ENCODE results near the gene CD38.

CD38 gene

GRCh38 chr4:15737255-15737654 lies 40.9 kb upstream of the CD38 start:
- no peaks in the 10 kb centered on the region for H3K4me1 ChIP-seq (ENCODE audit: control insufficient read depth, insufficient read depth, low read length)
- ChIA-PET POLR2A (no interaction called here), CTCF (interaction anchor here (0.6 kb wide), 1 partner anchor 115 kb away, joined by 4 read pairs; no protein-coding TSS in a partner anchor)
- no peak for TF ChIP-seq ZFP3 (tag by site-specific recombination; IDR thresholded peaks at IDR 0.05; ENCODE audit: low read depth)
- no peak for TF ChIP-seq PRDM6 (tag by site-specific recombination; IDR thresholded peaks at IDR 0.05)
- TF ChIP-seq ZNF202 (tag by site-specific recombination; IDR thresholded peaks at IDR 0.05; ENCODE audit: borderline replicate concordance), result no peak
- no peak for TF ChIP-seq ZNF639 (tag by site-specific recombination; IDR thresholded peaks at IDR 0.05)
- no peak for TF ChIP-seq ZBTB8A (tag by site-specific recombination; IDR thresholded peaks at IDR 0.05)
- no peak for TF ChIP-seq ZNF548 (tag by site-specific recombination; IDR thresholded peaks at IDR 0.05)
- TF ChIP-seq ZBTB48 (tag by site-specific recombination; IDR thresholded peaks at IDR 0.05), result no peak
- no peak for TF ChIP-seq ZNF776 (tag by site-specific recombination; IDR thresholded peaks at IDR 0.05; ENCODE audit: borderline replicate concordance)
- TF ChIP-seq ZNF2 (tag by site-specific recombination; IDR thresholded peaks at IDR 0.05), result no peak
- TF ChIP-seq ZNF645 (tag by site-specific recombination; IDR thresholded peaks at IDR 0.05), result no peak
- TF ChIP-seq YY1 (tag by site-specific recombination; IDR thresholded peaks at IDR 0.05), result no peak
- no peak for TF ChIP-seq GLIS2 (tag by site-specific recombination; IDR thresholded peaks at IDR 0.05)
- no peak for TF ChIP-seq PRDM4 (tag by site-specific recombination; IDR thresholded peaks at IDR 0.05)
- TF ChIP-seq ZNF292 (tag by site-specific recombination; IDR thresholded peaks at IDR 0.05; ENCODE audit: borderline replicate concordance, low read depth), result no peak
- TF ChIP-seq ZNF610 (tag by site-specific recombination; IDR thresholded peaks at IDR 0.05; ENCODE audit: borderline replicate concordance), result no peak
- H3K27ac ChIP-seq (ENCODE audit: extremely low read depth, low read depth, low read length), result no peak overlapping the region
- no peaks in the 10 kb centered on the region for H3K9me3 ChIP-seq (ENCODE audit: control insufficient read depth, insufficient read depth, low read depth, low read length)
- H3K36me3 ChIP-seq (ENCODE audit: control insufficient read depth in 2 of 2, insufficient read depth in 1 of 2, low read length in 2 of 2), result no peaks in the 10 kb centered on the region
- H3K4me3 ChIP-seq (ENCODE audit: low read depth, low read length), result no peak overlapping the region

- Histone ChIP-seq H3K9me3 (ENCODE audit: control insufficient read depth, insufficient read depth, low read depth, low read length) (no peaks in the 10 kb centered on the region), H3K36me3 (ENCODE audit: control insufficient read depth in 2 of 2, insufficient read depth in 1 of 2, low read length in 2 of 2) (no peaks in the 10 kb centered on the region), H3K27ac (ENCODE audit: extremely low read depth, low read depth, low read length) (no peak overlapping the region), H3K4me3 (ENCODE audit: low read depth, low read length) (no peak overlapping the region), H3K4me1 (ENCODE audit: control insufficient read depth, insufficient read depth, low read length) (no peaks in the 10 kb centered on the region)
- ChIA-PET POLR2A (no interaction called here), CTCF (interaction anchor here (0.6 to 0.9 kb wide), 2 partner anchors 10 to 63 kb away, joined by 3 read pairs; no protein-coding TSS in a partner anchor)
- TF ChIP-seq ZNF529 (tag by site-specific recombination; IDR thresholded peaks at IDR 0.05; ENCODE audit: insufficient replicate concordance) (no peak), MEIS1 (CRISPR knock-in tag; IDR thresholded peaks at IDR 0.05; ENCODE audit: borderline replicate concordance) (no peak), ZNF518A (tag by site-specific recombination; conservative IDR thresholded peaks at IDR 0.05; ENCODE audit: low read depth) (no peak), ATF2 (tag by site-specific recombination; IDR thresholded peaks at IDR 0.05; ENCODE audit: low read depth) (no peak), MYNN (tag by site-specific recombination; IDR thresholded peaks at IDR 0.05; ENCODE audit: borderline replicate concordance) (no peak)
Measured at GRCh38 chr4:15738877-15739276, 39.3 kb upstream of the CD38 start.

Data from HEK293 (cell line).